ENCODE results near the gene AEN.

The AEN gene

DNA sequence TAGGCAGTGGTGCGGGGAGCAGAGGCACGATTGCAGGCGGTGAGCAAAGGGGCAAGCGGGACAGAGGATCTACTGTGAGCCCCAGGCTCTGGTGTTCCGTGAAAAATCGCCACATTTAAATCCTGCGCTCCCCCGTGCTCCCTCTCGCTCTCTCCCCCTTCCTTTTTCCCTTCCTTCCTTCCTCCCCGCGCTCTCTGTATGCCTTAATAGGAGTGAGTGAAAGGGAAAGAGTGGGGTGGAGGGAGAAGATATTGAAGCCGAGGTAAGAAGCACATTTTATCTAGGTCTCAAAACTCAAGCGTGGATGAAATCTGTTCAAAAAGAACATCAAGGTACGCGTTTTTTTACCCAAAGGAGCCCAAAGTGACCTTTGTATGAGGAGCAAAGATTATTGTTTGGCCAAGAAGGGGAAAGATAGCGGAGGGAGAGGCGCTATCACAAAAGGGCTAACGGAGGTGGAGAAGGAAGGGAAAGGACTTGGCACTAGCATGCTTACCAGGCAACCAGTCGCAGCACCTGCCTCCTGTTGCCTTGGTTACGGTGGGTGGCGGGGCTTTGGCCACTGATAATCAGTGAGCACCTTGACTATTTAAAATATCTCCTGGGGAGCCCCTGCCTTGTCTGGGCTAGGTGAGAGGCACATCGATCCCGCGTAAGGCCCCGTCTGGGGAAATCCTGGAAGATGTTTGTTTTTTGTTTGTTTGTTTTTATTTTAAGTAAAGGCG lies 14.9 kb upstream of the AEN start:
- TF ChIP-seq TAF1 (IDR thresholded peaks at IDR 0.05; ENCODE audit: borderline replicate concordance, insufficient read depth, low read length) (no peak), FOXP2 (optimal IDR thresholded peaks at IDR 0.05; ENCODE audit: borderline replicate concordance, extremely low read depth, extremely low read length, insufficient read depth) (no peak), SIN3A (IDR thresholded peaks at IDR 0.05; ENCODE audit: borderline replicate concordance, insufficient read depth, low read length) (no peak), POLR2AphosphoS5 (IDR thresholded peaks at IDR 0.05; ENCODE audit: low read depth, low read length) (no peak)
- TF ChIP-seq, protein P1, sequence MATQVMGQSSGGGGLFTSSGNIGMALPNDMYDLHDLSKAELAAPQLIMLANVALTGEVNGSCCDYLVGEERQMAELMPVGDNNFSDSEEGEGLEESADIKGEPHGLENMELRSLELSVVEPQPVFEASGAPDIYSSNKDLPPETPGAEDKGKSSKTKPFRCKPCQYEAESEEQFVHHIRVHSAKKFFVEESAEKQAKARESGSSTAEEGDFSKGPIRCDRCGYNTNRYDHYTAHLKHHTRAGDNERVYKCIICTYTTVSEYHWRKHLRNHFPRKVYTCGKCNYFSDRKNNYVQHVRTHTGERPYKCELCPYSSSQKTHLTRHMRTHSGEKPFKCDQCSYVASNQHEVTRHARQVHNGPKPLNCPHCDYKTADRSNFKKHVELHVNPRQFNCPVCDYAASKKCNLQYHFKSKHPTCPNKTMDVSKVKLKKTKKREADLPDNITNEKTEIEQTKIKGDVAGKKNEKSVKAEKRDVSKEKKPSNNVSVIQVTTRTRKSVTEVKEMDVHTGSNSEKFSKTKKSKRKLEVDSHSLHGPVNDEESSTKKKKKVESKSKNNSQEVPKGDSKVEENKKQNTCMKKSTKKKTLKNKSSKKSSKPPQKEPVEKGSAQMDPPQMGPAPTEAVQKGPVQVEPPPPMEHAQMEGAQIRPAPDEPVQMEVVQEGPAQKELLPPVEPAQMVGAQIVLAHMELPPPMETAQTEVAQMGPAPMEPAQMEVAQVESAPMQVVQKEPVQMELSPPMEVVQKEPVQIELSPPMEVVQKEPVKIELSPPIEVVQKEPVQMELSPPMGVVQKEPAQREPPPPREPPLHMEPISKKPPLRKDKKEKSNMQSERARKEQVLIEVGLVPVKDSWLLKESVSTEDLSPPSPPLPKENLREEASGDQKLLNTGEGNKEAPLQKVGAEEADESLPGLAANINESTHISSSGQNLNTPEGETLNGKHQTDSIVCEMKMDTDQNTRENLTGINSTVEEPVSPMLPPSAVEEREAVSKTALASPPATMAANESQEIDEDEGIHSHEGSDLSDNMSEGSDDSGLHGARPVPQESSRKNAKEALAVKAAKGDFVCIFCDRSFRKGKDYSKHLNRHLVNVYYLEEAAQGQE (IDR thresholded peaks at IDR 0.05; ENCODE audit: insufficient read depth in 1 of 2, low read depth in 2 of 2, low read length in 2 of 2) = no peak

DNA sequence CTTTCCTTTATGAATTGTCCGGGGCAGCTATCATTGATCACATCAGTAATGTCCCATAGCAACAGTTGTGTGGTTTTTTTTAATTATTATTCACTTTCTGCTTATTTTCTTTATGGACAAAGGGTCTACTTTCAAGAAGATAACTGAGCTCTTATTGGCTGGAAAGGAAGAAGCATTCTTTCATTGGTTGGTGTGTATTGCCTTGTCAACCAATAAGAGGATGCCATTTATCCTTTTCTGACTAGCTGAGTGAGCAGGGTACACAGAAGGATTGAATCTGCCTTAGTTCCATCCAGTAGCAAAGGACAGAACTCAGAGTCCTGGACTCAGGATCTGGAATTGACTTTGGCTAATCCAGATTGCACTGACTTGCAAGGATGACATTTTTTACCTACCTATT lies 13.2 kb upstream of the AEN start:
- TF ChIP-seq SIN3A (IDR thresholded peaks at IDR 0.05; ENCODE audit: borderline replicate concordance, insufficient read depth, low read length) = no peak
- TF ChIP-seq POLR2AphosphoS5 (IDR thresholded peaks at IDR 0.05; ENCODE audit: low read depth, low read length) = no peak
- TF ChIP-seq, protein P1 (IDR thresholded peaks at IDR 0.05; ENCODE audit: insufficient read depth in 1 of 2, low read depth in 2 of 2, low read length in 2 of 2) = no peak

DNA sequence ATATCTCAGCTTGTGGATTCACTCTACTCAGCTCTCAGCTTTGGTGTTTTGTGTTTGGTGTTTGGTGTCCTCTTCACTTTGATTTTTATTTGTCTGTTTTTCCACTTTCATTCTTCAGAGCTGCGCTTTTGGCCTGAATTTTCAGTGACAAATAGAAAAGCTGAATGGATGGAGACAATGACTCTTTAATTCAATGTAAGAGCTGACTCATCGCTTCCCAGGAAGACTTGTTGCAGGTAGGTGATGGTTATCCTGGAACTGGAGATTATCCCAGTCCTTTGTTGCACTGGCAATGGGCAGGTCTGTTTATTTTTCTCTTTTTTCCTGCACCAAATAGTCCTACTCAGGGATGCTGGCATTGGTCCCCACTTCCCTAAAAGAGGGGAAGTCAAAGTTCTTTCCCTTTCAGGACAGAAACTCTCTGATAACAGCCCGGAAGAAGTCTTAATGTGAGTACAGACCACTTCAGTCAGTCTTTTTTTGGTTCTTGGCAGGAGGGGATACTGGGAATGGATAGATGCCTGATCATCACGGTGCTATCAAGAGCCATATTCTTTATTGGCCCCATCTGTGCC lies 12.4 kb upstream of the AEN start:
- TF ChIP-seq POLR2AphosphoS5 (IDR thresholded peaks at IDR 0.05; ENCODE audit: low read depth, low read length) = no peak
- TF ChIP-seq, protein P1 (IDR thresholded peaks at IDR 0.05; ENCODE audit: insufficient read depth in 1 of 2, low read depth in 2 of 2, low read length in 2 of 2) = no peak
- no peak for TF ChIP-seq SIN3A (IDR thresholded peaks at IDR 0.05; ENCODE audit: borderline replicate concordance, insufficient read depth, low read length)
- no peak for TF ChIP-seq FOXP2 (optimal IDR thresholded peaks at IDR 0.05; ENCODE audit: borderline replicate concordance, extremely low read depth, extremely low read length, insufficient read depth)
- TF ChIP-seq TAF1 (IDR thresholded peaks at IDR 0.05; ENCODE audit: borderline replicate concordance, insufficient read depth, low read length) = no peak

DNA sequence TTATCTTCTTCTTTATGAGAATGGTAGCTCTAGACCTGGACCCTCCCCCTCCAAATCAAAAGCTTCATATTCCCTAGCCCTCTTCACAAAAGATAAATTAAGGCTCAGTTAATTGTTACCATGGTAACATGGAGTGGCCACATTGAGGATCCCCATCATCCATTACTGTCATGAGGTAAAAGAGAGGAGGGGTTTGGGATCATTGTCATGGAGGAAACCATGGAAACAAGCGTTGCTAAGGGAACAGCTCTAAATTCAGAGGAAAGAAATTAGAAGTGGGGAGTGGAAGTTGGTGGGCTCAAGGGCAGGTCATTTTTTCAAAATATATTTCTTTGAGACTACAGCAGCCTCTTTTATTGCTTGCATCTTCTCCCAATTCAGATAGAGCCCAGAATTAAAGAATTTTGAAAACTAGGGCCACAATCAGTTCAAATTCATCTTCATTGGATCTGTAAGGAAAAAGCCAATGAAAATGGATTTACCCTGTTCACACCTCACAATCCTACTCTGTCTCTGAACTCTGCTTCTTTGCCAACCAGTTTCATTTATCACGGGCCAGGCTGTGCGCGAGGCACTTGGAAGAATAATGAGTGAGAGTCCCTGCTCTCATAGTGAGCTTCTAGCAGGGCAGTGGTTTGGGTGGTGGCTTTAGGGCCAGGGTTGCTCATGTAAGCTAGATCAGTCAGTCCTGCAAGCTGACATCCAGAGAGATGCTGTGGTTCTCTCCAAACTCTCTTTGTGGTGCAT lies 11.6 kb upstream of the AEN start:
- TF ChIP-seq TAF1 (IDR thresholded peaks at IDR 0.05; ENCODE audit: borderline replicate concordance, insufficient read depth, low read length) = no peak
- TF ChIP-seq POLR2AphosphoS5 (IDR thresholded peaks at IDR 0.05; ENCODE audit: low read depth, low read length) = no peak
- TF ChIP-seq, protein P1 (IDR thresholded peaks at IDR 0.05; ENCODE audit: insufficient read depth in 1 of 2, low read depth in 2 of 2, low read length in 2 of 2) = no peak
- no peak for TF ChIP-seq SIN3A (IDR thresholded peaks at IDR 0.05; ENCODE audit: borderline replicate concordance, insufficient read depth, low read length)
- no peak for TF ChIP-seq FOXP2 (optimal IDR thresholded peaks at IDR 0.05; ENCODE audit: borderline replicate concordance, extremely low read depth, extremely low read length, insufficient read depth)

Measured in PFSK-1 (cell line).